K562 (cell line): Measurements from ENCODE around the gene MICAL2.

Experiments
- BACH1 ChIP-seq: fragments of 200-800 bp; sonication (Bioruptor generic); IDR thresholded peaks from 2 replicates; pipeline ENCODE4 v1.6.1; 2016; ENCODE audit warnings: missing genetic modification characterization, missing compliant biosample characterization
- CBX1 ChIP-seq: sonication (generic); IDR thresholded peaks from 2 replicates; pipeline ENCODE4 v1.6.1; 2016; ENCODE audit warnings: antibody characterized with exemption, low read depth, mild to moderate bottlenecking
- POLR2A ChIP-seq: fragments of 450-650 bp; conservative IDR thresholded peaks from 2 replicates; pipeline ENCODE4 v1.6.1; 2016
- SMAD4 ChIP-seq: fragments of 250-450 bp; sonication (Bioruptor Pico); conservative IDR thresholded peaks from 2 replicates; pipeline ENCODE4 v1.8.0; 2021; ENCODE audit warnings: inconsistent platforms, mild to moderate bottlenecking, moderate library complexity

DNA sequence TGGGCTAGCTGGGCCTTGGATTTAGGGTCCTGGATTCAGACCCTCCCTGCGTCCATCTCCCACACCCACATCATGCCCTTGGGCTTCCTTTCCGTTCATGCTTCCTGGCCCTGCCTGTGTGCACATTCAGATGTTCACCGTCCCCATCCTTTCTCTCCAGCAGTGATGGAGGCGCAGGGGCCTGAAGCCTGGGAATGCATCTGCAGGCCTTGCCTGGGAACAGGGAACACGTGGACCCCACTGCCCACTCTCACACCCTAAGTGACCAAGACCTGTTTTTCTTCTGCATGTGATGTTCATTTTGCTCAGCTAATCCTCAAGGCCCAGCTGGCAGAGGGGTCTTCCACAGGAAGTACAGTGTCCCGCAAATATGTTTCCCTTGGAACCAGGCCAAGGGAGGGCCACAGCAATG lies 175.4 kb downstream of the MICAL2 start:
- TF ChIP-seq SMAD4 (CRISPR knock-in tag) = no peak
- no peak for TF ChIP-seq BACH1
- TF ChIP-seq CBX1 = no peak
- no peak for TF ChIP-seq POLR2A
